ENCODE data around the gene OMP. TPM values are rescaled to one million over a fixed set of nuclear protein-coding genes. Genes with fewer than 3 reads are reported as not detected.

Gene OMP
- total RNA-seq, 2 donors from 2014 or later: not detected

DNA sequence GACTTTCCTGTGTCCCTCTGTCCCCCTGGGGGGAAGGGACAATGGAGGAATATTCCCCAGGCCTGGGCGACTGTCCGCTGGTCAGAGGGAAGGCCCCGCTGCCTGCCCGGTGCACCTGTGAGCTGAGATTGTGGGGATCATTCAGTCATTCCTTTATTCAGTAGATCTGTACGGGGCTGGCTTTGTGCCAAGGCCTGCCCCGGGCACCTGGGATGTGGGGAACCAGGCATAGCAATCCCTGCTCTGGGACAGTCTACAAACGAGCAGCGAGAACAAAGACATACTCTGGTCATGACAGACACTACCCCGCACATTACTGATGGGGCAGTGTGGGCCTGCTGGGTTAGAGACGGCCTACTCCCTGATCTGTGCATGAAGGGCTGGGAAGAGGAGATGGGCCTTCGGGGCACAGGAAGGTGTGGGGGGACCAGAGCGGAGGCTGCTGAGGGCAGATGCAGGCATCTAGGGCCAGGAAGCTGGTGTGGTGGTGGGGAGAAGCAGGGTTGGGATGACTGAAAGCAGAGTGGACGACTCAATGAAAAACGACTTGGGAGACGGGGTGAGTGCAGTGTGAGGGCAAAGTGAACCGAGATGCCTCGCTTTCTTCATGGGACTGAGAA, 23.6 kb downstream of the OMP start:
- no peak overlapping the region for H3K27ac ChIP-seq
- peak in 1 of 4 donors; percentile 32 for DNase-seq

DNA sequence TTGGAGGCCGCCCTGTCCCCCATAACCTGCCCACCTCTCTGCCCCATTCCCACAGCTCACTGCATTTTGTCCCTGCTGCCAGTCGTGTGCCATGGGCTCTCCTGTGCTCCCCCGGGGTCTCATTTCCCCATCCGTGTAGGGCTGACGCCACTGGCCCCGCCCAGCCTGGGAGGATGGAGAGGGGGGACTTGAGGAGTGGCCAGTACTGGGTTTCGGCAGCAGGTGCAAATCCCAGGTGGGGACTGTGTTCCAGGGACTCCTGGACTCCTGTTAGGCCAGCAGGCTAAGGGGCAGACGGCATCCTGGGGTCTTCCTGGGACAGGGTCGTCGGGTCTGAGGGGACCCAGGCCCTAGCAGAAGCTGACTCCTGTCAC, 24.2 kb downstream of the OMP start:
- DNase-seq (no peak), ATAC-seq (peak; percentile 4)
- intact Hi-C loops (cut with DNase I): no loop called here
- H3K36me3 ChIP-seq (replicated peaks in 1 of 2; ENCODE audit: insufficient read depth in 1 of 2, low read depth in 2 of 2): no peaks in the 10 kb centered on the region
- 14 to 17% methylated on average over 7 to 10 of the region's 10 CpGs for WGBS, 2 donors
- peaks cover 47% of the 10 kb centered on the region for H3K4me1 ChIP-seq
- peak overlapping the region in 3 of 4 donors; percentile 50 to 66 (median 54) for H3K27ac ChIP-seq
- TF ChIP-seq, protein P1, sequence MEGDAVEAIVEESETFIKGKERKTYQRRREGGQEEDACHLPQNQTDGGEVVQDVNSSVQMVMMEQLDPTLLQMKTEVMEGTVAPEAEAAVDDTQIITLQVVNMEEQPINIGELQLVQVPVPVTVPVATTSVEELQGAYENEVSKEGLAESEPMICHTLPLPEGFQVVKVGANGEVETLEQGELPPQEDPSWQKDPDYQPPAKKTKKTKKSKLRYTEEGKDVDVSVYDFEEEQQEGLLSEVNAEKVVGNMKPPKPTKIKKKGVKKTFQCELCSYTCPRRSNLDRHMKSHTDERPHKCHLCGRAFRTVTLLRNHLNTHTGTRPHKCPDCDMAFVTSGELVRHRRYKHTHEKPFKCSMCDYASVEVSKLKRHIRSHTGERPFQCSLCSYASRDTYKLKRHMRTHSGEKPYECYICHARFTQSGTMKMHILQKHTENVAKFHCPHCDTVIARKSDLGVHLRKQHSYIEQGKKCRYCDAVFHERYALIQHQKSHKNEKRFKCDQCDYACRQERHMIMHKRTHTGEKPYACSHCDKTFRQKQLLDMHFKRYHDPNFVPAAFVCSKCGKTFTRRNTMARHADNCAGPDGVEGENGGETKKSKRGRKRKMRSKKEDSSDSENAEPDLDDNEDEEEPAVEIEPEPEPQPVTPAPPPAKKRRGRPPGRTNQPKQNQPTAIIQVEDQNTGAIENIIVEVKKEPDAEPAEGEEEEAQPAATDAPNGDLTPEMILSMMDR (IDR thresholded peaks at IDR 0.05): no peak
- no peak for TF ChIP-seq POLR2A (IDR thresholded peaks at IDR 0.05)
- H3K4me3 ChIP-seq: no peak overlapping the region
- no peaks in the 10 kb centered on the region for H3K9me3 ChIP-seq
- H3K27me3 ChIP-seq: no peaks in the 10 kb centered on the region

More for the DNA sequence above, 23.6 kb downstream of the OMP start:
- Histone ChIP-seq H3K36me3 (replicated peaks in 1 of 2; ENCODE audit: insufficient read depth in 1 of 2, low read depth in 2 of 2) (no peaks in the 10 kb centered on the region), H3K27me3 (no peaks in the 10 kb centered on the region), H3K9me3 (no peaks in the 10 kb centered on the region), H3K4me3 (no peak overlapping the region), H3K4me1 (peaks cover 44% of the 10 kb centered on the region)
- intact Hi-C loops (cut with DNase I): no loop called here
- 70 to 76% methylated on average over 15 to 17 of the region's 17 CpGs for WGBS, 2 donors
- TF ChIP-seq POLR2A (IDR thresholded peaks at IDR 0.05): no peak
- TF ChIP-seq, protein P1 (IDR thresholded peaks at IDR 0.05): no peak
- no peak for ATAC-seq

DNA sequence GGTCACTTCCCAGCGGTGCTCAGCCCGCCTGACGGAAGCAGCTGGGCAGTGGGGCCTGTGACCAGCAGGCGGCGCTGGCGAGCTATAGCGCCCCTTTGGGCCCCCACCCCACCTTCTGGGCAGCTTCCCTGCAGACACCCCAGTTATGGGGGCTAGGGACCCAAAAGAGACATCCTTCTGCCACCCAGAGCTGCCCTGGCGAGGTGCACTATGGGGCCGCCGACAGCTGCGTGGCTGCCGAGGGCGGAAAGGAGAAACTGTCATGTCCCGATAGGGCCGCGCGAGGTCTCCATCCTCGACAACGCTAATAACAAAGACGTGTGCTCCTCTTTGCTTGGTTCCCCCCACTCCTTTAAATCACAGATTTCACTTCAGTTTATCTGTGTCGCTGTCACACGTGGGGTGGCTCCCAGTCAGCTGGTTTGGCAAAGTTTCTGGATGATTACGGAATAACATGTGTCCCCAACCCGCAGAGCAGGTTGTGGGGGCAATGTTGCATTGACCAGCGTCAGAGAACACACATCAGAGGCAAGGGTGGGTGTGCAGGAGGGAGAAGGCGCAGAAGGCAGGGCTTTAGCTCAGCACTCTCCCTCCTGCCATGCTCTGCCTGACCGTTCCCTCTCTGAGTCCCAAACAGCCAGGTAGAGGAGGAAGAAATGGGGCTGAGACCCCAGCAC, 24.7 kb downstream of the OMP start:
- peak; percentile 42 to 73 (median 68) for DNase-seq
- intact Hi-C loops (cut with DNase I): no loop called here
- WGBS, 2 donors: 1 to 2% methylated on average over 16 to 27 of the region's 27 CpGs
- peak overlapping the region; percentile 10 to 66 (median 52) for H3K27ac ChIP-seq
- H3K27me3 ChIP-seq: no peaks in the 10 kb centered on the region
- H3K36me3 ChIP-seq (replicated peaks in 1 of 2; ENCODE audit: insufficient read depth in 1 of 2, low read depth in 2 of 2): no peaks in the 10 kb centered on the region
- TF ChIP-seq POLR2A (IDR thresholded peaks at IDR 0.05): no peak
- TF ChIP-seq, protein P1 (IDR thresholded peaks at IDR 0.05): peak; percentile 95 to 99 (median 96)
- ATAC-seq: peak; percentile 63
- no peak overlapping the region for H3K4me3 ChIP-seq
- H3K9me3 ChIP-seq: no peaks in the 10 kb centered on the region
- peaks cover 47% of the 10 kb centered on the region for H3K4me1 ChIP-seq

DNA sequence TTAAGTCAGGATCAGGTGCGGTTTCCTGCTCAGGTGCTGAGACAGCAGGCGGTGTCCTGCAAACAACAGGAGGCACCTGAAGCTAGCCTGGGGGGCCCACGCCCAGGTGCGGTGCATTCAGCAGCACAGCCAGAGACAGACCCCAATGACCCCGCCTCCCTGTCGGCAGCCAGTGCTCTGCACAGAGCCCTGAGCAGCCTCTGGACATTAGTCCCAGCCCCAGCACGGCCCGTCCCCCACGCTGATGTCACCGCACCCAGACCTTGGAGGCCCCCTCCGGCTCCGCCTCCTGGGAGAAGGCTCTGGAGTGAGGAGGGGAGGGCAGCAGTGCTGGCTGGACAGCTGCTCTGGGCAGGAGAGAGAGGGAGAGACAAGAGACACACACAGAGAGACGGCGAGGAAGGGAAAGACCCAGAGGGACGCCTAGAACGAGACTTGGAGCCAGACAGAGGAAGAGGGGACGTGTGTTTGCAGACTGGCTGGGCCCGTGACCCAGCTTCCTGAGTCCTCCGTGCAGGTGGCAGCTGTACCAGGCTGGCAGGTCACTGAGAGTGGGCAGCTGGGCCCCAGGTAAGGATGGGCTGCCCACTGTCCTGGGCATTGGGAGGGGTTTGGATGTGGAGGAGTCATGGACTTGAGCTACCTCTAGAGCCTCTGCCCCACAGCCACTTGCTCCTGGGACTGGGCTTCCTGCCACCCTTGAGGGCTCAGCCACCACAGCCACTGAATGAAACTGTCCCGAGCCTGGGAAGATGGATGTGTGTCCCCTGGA, 25.5 kb downstream of the OMP start, which contains the start of gene MYO7A:
MYO7A (plus strand) TSS at position 327 of the 772 bp plus-strand sequence. CDS start 2,389 bp downstream, outside the sequence.
- WGBS, 2 donors: 3 to 14% methylated on average over 12 to 20 of the region's 20 CpGs
- Histone ChIP-seq H3K9me3 (no peaks in the 10 kb centered on the region), H3K27ac (peak within 1 kb of the TSS; percentile 10 to 66 (median 52)), H3K36me3 (replicated peaks in 1 of 2; ENCODE audit: insufficient read depth in 1 of 2, low read depth in 2 of 2) (no peaks in the 10 kb centered on the region), H3K4me3 (no peak within 1 kb of the TSS), H3K4me1 (peaks cover 47% of the 10 kb centered on the region), H3K27me3 (no peaks in the 10 kb centered on the region)
- TF ChIP-seq, protein P1 (IDR thresholded peaks at IDR 0.05): peak in 1 of 7 experiments; percentile 11
- peak; percentile 60 to 74 (median 67) for TF ChIP-seq POLR2A (IDR thresholded peaks at IDR 0.05)
- peak; percentile 87 for ATAC-seq
- intact Hi-C loops (cut with DNase I): no loop called here
- DNase-seq: peak; percentile 84 to 89 (median 88)

Measured in body of pancreas (tissue), 4 donors.